Measurements from ENCODE around the gene TIMM17A.

Gene TIMM17A

DNA sequence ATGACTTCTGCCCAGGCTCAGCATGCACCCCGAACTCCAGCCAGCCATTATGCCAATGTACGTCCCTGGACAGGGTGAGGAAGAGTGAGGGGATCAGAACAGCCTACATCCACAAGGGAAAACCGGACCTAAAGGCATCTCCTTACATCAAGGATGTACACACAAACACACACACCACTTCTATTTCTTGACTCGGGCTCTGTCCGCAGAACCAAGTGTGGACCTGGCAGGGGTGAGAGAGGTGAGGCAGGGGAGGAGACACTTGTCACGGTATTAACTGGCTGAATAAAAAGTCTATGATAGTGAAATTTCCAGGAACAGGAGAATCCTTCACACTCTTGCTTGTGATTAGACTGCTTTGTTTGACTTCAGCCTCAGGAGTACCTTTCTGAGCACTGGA, 11.3 kb upstream of the TIMM17A start:
- DNase-seq (ENCODE audit: extremely low spot score) = no peak
- ChIA-PET POLR2A (no interaction called here), CTCF (interaction anchor here (1.7 kb wide), 1 partner anchor 21 kb away, joined by 5 read pairs; no protein-coding TSS in a partner anchor)
- TF ChIP-seq SUZ12 (IDR thresholded peaks at IDR 0.05) = no peak
- no peak for TF ChIP-seq LEF1 (IDR thresholded peaks at IDR 0.05; ENCODE audit: borderline replicate concordance)
- no peak for TF ChIP-seq ZNF384 (IDR thresholded peaks at IDR 0.05)
- TF ChIP-seq SP1 (IDR thresholded peaks at IDR 0.05) = no peak
- TF ChIP-seq BHLHE40 (IDR thresholded peaks at IDR 0.05; ENCODE audit: borderline replicate concordance) = no peak
- no peak for TF ChIP-seq ARNT (IDR thresholded peaks at IDR 0.05)
- TF ChIP-seq ELF4 (IDR thresholded peaks at IDR 0.05) = no peak
- no peak for TF ChIP-seq L3MBTL2 (conservative IDR thresholded peaks at IDR 0.05)
- no peak for TF ChIP-seq CTBP1 (IDR thresholded peaks at IDR 0.05; ENCODE audit: borderline replicate concordance)
- no peak for TF ChIP-seq HDGF (IDR thresholded peaks at IDR 0.05; ENCODE audit: borderline replicate concordance)
- TF ChIP-seq FOXK2 (IDR thresholded peaks at IDR 0.05) = no peak
- no peak for TF ChIP-seq FOXM1 (IDR thresholded peaks at IDR 0.05; ENCODE audit: borderline replicate concordance)
- TF ChIP-seq FOXA1 (IDR thresholded peaks at IDR 0.05) = no peak
- TF ChIP-seq TARDBP (IDR thresholded peaks at IDR 0.05) = no peak

DNA sequence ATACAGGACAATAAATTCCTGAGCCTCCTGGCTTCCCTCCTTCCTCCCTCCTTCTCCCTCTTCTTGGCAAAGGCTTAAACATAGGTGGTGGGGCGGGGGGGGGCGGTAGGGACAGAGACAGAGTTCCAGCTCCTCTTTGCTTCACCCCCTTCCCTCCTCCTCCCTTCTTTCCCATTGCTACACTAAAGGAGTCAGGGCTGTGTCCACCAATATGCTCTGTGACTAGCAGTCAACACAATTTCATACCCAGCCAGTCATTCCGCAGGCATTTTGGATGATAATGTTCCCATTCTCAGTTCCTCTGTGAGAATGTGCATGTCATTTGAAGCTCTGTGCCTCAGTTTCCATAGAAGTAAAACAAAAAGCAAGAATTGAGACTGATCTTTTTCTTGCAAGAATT, 10.7 kb upstream of the TIMM17A start:
- ChIA-PET CTCF (interaction anchor here (1.7 kb wide), 1 partner anchor 21 kb away, joined by 5 read pairs; no protein-coding TSS in a partner anchor), POLR2A (interaction anchor here (2.6 kb wide), 1 partner anchor 10 kb away, joined by 22 read pairs; the partner anchor contains the start of gene TIMM17A)
- TF ChIP-seq ZNF384 (IDR thresholded peaks at IDR 0.05) (no peak), CTBP1 (IDR thresholded peaks at IDR 0.05; ENCODE audit: borderline replicate concordance) (no peak), FOXK2 (IDR thresholded peaks at IDR 0.05) (no peak), LEF1 (IDR thresholded peaks at IDR 0.05; ENCODE audit: borderline replicate concordance) (no peak)
- DNase-seq (ENCODE audit: extremely low spot score) = no peak

DNA sequence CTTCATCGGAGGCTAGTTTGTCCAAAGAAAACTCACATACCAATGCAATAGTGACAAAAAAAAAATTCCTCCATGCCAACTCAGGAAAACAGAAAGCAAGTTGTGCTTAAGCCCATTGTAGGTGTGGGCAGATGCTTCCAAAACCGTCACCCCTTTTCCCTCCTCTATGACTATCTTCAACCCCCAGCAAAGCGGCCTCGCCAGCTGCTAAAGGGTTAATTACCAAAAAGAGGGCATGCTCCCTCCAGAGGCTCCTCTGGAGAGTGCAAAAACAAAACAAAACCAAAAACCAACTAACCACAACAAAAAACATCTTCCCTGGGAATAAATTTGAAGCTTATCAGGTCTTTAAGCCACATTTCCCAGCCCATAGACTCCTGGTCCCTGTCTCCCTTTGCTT, 10.1 kb upstream of the TIMM17A start:
- POLR2A ChIA-PET = interaction anchor here (1.5 to 2.6 kb wide), 2 partner anchors 10 to 38 kb away, joined by 4 to 22 read pairs; partner anchors contain the start of genes RNPEP and TIMM17A
- no peak for TF ChIP-seq CTBP1 (IDR thresholded peaks at IDR 0.05; ENCODE audit: borderline replicate concordance)
- TF ChIP-seq BHLHE40 (IDR thresholded peaks at IDR 0.05; ENCODE audit: borderline replicate concordance) = no peak
- TF ChIP-seq LEF1 (IDR thresholded peaks at IDR 0.05; ENCODE audit: borderline replicate concordance) = no peak
- TF ChIP-seq ZNF384 (IDR thresholded peaks at IDR 0.05) = no peak
- no peak for TF ChIP-seq NFRKB (IDR thresholded peaks at IDR 0.05)
- TF ChIP-seq ARNT (IDR thresholded peaks at IDR 0.05) = no peak
- TF ChIP-seq, protein P1, sequence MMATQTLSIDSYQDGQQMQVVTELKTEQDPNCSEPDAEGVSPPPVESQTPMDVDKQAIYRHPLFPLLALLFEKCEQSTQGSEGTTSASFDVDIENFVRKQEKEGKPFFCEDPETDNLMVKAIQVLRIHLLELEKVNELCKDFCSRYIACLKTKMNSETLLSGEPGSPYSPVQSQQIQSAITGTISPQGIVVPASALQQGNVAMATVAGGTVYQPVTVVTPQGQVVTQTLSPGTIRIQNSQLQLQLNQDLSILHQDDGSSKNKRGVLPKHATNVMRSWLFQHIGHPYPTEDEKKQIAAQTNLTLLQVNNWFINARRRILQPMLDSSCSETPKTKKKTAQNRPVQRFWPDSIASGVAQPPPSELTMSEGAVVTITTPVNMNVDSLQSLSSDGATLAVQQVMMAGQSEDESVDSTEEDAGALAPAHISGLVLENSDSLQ (IDR thresholded peaks at IDR 0.05) = no peak
- CTCF ChIA-PET = interaction anchor here (0.9 to 2.5 kb wide), 3 partner anchors 20 to 49 kb away, joined by 3 to 17 read pairs (median 5); no protein-coding TSS in a partner anchor
- DNase-seq (ENCODE audit: extremely low spot score) = peak; percentile 50

DNA sequence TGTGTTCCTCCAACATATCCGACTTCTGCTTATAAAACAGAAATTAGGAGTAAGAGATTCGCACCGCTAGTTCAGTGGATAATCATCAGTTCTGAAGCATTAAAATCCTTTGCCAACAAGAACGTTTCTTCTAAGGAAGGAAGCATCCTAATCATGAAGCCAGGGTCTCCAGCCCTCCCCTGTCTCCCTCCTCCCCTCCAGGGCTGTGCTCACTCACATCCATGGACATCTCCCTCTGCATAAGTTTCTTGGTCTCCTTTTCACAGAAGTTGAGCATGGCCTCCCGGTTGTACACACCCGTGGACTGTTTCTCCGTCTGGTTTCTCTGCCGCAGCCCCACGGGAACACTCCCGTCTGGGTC, 9.5 kb upstream of the TIMM17A start:
- CTCF ChIA-PET = interaction anchor here (0.9 to 2.5 kb wide), 4 partner anchors 10 to 50 kb away, joined by 3 to 17 read pairs (median 4); no protein-coding TSS in a partner anchor
- DNase-seq (ENCODE audit: extremely low spot score) = no peak
- POLR2A ChIA-PET = interaction anchor here (1.4 to 2.6 kb wide), 3 partner anchors 9 to 50 kb away, joined by 4 to 22 read pairs (median 9); partner anchors contain the start of genes RNPEP and TIMM17A
- TF ChIP-seq, protein P1 (IDR thresholded peaks at IDR 0.05) = no peak
- TF ChIP-seq SP1 (IDR thresholded peaks at IDR 0.05) = no peak
- TF ChIP-seq CTBP1 (IDR thresholded peaks at IDR 0.05; ENCODE audit: borderline replicate concordance) = no peak
- TF ChIP-seq FOXA1 (IDR thresholded peaks at IDR 0.05) = no peak
- TF ChIP-seq LEF1 (IDR thresholded peaks at IDR 0.05; ENCODE audit: borderline replicate concordance) = no peak
- no peak for TF ChIP-seq ELF4 (IDR thresholded peaks at IDR 0.05)
- TF ChIP-seq NFRKB (IDR thresholded peaks at IDR 0.05) = no peak
- TF ChIP-seq FOXK2 (IDR thresholded peaks at IDR 0.05) = no peak
- TF ChIP-seq HDGF (IDR thresholded peaks at IDR 0.05; ENCODE audit: borderline replicate concordance) = no peak
- no peak for TF ChIP-seq ZNF384 (IDR thresholded peaks at IDR 0.05)
- TF ChIP-seq ARNT (IDR thresholded peaks at IDR 0.05) = no peak
- no peak for TF ChIP-seq L3MBTL2 (conservative IDR thresholded peaks at IDR 0.05)
- TF ChIP-seq SUZ12 (IDR thresholded peaks at IDR 0.05) = no peak
- TF ChIP-seq BHLHE40 (IDR thresholded peaks at IDR 0.05; ENCODE audit: borderline replicate concordance) = no peak
- TF ChIP-seq FOXM1 (IDR thresholded peaks at IDR 0.05; ENCODE audit: borderline replicate concordance) = no peak

DNA sequence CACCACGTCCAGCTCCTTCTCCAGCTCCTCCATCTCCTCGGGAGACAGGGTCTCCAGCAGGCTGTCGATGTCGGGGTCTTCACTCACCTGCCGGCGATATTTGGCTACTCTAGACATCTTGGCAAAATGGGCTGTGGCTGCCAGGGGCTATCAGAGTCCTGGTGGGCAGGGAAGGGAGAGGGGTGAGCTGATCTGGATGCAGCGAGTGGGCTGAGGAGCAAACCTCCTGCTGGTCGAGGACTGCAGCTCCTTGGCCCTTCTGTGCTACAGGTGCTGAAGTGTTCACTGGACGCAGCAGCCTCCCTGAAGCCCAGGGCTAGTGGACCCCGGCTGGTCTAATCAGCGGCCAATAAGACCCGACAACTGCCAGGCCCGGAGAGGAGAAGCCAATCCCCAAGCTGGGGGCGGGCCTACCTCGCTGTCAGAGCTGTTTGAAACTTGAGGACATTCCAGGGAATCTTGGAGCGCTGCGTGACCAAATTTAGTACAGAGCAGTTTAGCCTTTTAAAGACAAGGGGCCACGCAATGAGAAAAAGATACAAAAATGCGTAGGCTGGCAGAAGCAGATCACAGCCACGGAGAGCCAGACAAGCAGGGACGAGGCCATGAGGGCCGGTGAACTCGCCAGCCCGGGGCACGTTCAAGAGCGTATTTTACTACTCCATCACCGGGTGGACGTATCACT, 8.9 kb upstream of the TIMM17A start, which contains the start of gene LMOD1:
TSS of gene LMOD1 (minus strand) at position 325 of the 685 bp plus-strand sequence. CDS start at position 117, 208 bp downstream.
- ChIA-PET CTCF (interaction anchor here (0.9 to 2.5 kb wide), 3 partner anchors 10 to 50 kb away, joined by 3 to 17 read pairs (median 3); no protein-coding TSS in a partner anchor), POLR2A (interaction anchor here (1.4 to 2.6 kb wide), 3 partner anchors 8 to 50 kb away, joined by 4 to 22 read pairs (median 9); partner anchors contain the start of genes RNPEP and TIMM17A)
- peak; percentile 87 for DNase-seq (ENCODE audit: extremely low spot score)
- TF ChIP-seq FOXA1 (IDR thresholded peaks at IDR 0.05) (no peak), SP1 (IDR thresholded peaks at IDR 0.05) (no peak), SUZ12 (IDR thresholded peaks at IDR 0.05) (no peak), L3MBTL2 (conservative IDR thresholded peaks at IDR 0.05) (peak; percentile 67), CTBP1 (IDR thresholded peaks at IDR 0.05; ENCODE audit: borderline replicate concordance) (no peak), LEF1 (IDR thresholded peaks at IDR 0.05; ENCODE audit: borderline replicate concordance) (no peak), FOXM1 (IDR thresholded peaks at IDR 0.05; ENCODE audit: borderline replicate concordance) (no peak), FOXK2 (IDR thresholded peaks at IDR 0.05) (no peak), ARNT (IDR thresholded peaks at IDR 0.05) (no peak), HDGF (IDR thresholded peaks at IDR 0.05; ENCODE audit: borderline replicate concordance) (0 out of 2 replicates have a peak, but pooled peaks have one; percentile 62), NFRKB (IDR thresholded peaks at IDR 0.05) (no peak), ELF4 (IDR thresholded peaks at IDR 0.05) (no peak), BHLHE40 (IDR thresholded peaks at IDR 0.05; ENCODE audit: borderline replicate concordance) (no peak)
- TF ChIP-seq, protein P1 (IDR thresholded peaks at IDR 0.05) = peak; percentile 74

Measured in HEK293T (cell line).